Activated CD8-positive, alpha-beta memory T cell treated with anti-CD3 and anti-CD28 coated beads, Interleukin-2, amount 50 U/mL, for 48 hours (primary cell): ENCODE data around the gene LRRTM2.
"Not testable (repeated sequence)": the region's sequence is repeated elsewhere in the genome, so short reads cannot be mapped to it uniquely, and the experiment has no call there.

ENCODE experiments used
- DNase-seq: peaks from one replicate; pipeline ENCODE4 v3.0.0-alpha.2; 2020

Gene LRRTM2, protein sequence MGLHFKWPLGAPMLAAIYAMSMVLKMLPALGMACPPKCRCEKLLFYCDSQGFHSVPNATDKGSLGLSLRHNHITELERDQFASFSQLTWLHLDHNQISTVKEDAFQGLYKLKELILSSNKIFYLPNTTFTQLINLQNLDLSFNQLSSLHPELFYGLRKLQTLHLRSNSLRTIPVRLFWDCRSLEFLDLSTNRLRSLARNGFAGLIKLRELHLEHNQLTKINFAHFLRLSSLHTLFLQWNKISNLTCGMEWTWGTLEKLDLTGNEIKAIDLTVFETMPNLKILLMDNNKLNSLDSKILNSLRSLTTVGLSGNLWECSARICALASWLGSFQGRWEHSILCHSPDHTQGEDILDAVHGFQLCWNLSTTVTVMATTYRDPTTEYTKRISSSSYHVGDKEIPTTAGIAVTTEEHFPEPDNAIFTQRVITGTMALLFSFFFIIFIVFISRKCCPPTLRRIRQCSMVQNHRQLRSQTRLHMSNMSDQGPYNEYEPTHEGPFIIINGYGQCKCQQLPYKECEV

DNA sequence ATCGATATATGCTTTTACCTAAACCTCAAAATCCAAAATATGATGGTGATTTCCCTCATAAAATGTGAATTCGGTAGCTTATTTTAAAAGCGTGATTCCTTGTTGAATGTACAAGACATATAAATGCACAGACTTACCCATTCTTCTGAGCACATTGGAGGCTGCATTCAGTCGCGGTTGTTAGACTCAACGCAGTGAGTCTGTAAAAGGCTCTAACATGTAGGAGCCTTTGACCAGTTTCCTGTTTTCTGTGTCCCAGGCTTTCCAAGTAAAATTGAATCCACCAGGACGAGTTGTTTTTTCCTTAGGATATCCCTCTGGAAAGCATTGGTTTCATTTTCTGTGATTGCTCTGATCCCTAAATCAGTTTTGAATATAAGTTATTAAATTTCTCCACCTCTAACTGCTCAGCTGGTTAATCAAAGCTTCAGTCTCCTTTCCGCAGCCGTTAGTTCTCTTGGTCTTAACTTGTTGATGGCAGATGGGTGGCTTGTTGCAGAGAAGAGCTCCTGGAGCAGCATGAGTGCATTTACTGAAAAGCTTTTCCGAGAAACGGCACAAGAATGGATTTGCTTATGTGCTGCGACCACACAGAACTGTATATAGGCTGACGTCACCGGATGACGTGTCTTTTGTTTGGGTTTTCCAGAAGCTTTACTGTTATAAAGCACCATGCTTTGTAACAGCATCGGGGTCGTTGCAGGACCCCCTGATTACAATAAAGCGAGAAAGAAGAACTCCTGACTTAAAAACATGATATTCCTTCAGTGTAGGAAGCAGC is at the start of gene LRRTM2:
Gene LRRTM2 (minus strand): TSS at position 565 of the 781 bp plus-strand sequence. CDS start 424 bp downstream, at position 141.
- no peak for DNase-seq

- no peak for DNase-seq
These were observed 47.4 kb upstream of the LRRTM2 start for GRCh38 chr5:138922494-138922893.

GRCh38 chr5:138921362-138921761 is 46.2 kb upstream of the LRRTM2 start:
- DNase-seq: not testable (repeated sequence)

- DNase-seq: no peak
These were observed 45.0 kb upstream of the LRRTM2 start for GRCh38 chr5:138920181-138920580.

DNA sequence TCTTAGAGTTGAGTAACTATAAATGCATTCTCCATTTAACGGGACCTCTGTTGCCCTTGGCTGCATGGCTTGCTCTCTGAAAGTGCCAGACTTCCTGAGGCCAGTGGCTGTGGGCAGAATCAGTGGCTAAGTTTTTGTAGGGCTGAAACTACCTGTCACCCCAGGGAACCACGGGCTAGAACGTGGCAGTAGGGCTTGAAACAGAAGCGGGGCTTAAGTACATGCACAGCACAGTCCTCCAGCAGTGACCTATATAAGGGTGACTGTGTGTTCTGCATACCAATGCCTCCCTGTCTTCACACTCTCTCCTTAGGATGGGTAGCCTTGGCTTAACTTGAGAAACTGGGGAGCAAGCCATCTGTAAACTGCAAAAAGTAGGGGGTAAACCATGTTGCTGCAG is 43.6 kb upstream of the LRRTM2 start:
- no peak for DNase-seq

GRCh38 chr5:138914338-138914737 is 39.2 kb upstream of the LRRTM2 start:
- DNase-seq: no peak

DNA sequence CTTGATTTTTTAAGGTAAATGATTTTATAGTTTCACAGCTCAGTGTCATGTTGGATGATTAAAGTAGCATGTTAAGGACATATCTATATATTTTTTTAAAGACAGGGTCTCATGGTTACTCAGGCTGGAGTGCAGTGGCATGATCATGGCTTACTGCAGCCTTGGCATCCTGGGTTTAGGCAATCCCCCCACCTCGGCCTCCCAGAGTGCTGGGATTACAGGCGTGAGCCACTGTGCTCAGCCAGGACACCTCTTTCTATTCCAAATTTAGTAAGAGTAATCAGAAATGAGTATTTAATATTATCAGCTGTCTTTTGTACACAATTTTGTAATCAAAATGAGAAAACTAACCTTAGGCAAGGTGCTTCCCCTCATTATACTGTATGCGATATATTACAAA is 38.6 kb upstream of the LRRTM2 start:
- no peak for DNase-seq

DNA sequence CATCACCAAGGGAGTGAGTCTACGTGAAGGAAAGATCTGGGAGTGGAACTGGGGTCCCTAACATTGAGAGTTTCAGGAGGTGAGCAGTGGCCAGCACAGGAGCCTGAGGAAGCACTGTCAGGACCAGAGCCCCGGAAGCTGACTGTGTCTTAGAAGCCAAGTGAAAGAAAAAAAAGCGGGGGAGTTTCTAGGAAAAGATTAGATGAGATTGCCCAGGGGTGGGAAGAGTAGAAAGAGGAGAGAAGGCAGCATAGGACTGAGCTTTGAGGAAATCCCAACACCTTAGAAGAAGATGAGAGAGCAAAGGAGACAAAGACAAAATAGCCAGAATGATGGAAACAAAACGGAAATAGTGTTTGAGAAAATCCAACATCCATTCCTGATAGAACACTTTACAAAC is 37.0 kb upstream of the LRRTM2 start:
- no peak for DNase-seq

- DNase-seq: no peak
These were observed 36.3 kb upstream of the LRRTM2 start for GRCh38 chr5:138911441-138911840.

DNA sequence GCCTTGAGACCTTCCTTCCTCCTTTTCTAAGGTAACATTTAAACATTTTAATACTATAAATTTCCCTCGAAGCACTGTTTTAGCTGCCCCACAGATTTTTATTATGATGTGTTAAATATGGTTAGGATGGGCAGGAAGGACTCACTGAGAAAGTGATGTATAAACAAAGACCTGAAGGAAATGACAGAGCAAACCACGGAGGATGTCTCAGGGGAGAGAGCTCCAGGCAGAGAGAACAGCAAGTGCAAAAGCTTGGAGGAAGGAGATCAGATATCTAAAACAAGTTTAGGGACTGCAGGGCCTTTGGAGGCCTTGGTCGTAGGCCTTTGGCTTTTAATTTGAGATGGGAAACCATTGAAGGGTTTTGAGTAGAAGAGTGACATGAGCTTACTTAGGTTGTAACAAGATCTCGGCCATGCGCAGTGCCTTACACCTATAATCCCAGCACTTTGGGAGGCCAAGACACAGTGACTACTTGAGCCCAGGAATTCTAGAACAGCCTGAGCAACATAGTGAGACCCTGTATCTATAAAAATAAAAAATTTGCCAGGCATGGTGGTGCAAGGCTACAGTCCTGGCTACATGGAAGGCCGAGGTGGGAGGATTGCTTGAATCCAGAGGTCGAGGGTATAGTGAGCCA is 35.5 kb upstream of the LRRTM2 start:
- DNase-seq: no peak

GRCh38 chr5:138909734-138910133 is 34.6 kb upstream of the LRRTM2 start:
- no peak for DNase-seq

- DNase-seq: no peak
These were observed 30.4 kb upstream of the LRRTM2 start for GRCh38 chr5:138905541-138905940.

GRCh38 chr5:138903130-138903775 is 28.1 kb upstream of the LRRTM2 start:
- DNase-seq: no peak

DNA sequence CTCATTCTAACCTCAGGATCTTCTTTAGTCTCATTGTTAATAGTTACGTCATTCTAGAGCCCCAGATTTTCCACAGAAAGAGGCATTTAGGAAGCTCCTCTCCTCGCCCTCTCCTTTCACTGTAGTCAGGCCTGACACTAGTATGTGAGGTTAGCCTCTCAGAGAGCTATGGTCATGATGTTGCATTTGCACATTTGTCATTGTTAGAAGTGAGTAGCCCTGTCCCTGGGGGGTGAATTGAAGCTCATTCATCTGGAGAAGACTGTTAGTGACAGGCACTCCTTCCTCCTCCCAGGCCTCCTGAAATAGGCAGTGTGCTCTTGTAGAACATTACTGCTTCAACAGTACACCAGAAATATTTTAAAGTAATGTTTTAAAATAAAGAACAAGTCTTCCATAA is 26.6 kb upstream of the LRRTM2 start:
- no peak for DNase-seq

DNA sequence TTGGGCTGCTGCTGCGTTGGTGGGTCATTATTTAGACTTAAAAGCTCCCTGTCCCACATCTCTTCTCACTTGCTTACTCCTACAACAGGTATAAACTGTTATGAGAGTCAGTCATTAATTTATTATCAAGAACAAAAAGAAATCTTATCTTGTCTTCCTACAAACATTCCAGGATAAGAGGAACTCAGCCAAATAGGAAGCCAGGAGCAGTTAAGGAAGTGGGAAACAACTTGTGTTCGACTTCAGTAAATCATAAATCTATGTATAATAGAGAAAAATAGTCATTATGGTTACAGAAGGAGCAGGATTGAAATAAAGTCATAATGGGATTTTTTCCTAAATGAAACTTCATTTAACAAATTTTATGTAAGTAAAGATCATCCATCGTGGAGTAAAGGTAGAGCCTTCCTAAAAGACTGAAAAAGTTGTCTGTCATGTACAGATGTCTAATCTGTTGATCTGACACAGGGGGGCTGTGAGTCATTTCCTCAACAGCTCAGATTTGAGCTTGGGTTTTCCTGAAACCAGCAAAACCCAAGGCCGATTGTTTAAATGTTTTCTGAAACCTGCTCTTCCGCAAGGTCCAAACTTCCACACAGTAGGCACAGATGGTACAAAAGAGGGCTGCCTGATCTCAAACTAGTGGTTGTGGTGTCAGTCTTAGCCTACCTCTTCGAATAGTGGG is 25.3 kb upstream of the LRRTM2 start:
- no peak for DNase-seq

- DNase-seq: no peak
These were observed 23.6 kb upstream of the LRRTM2 start for GRCh38 chr5:138898742-138899141.

GRCh38 chr5:138898299-138898698 is 23.2 kb upstream of the LRRTM2 start:
- no peak for DNase-seq

DNA sequence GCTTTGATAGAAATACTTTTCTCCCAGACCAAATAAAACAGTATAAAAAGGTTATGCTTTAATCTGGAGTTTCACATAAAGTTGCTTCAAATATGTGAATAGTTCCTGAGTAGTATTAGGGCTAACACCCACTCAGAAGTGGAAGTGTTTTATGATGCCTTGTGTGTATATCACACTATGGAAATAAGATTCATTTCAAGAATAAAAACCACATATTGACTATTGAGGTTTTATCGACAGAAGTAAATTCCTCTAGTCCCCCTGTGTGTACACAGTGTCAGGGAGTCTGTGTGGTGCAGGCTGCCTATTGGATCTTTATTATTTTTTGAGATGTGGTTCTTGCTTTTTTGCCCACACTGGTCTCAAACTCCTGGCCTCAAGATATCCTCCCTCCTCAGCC is 20.8 kb upstream of the LRRTM2 start:
- no peak for DNase-seq

DNA sequence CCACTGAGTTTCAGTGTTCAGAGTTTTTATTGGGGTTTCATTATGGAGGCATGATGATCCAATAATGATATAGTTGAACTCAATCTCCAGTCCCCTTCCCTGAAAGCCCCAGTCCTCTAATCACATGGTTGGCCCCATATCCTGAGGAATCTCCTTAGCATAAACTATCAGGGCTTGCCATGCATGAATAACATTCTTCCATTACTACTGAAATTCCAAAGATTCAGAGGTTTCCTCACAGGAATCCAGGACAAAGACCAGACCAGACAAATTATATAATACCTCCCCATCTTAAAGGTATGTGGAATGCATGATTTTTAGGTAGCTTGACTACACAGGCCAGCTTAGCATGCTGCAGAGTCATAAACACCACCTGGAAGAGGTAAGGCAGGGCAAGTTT is 15.5 kb upstream of the LRRTM2 start:
- no peak for DNase-seq

DNA sequence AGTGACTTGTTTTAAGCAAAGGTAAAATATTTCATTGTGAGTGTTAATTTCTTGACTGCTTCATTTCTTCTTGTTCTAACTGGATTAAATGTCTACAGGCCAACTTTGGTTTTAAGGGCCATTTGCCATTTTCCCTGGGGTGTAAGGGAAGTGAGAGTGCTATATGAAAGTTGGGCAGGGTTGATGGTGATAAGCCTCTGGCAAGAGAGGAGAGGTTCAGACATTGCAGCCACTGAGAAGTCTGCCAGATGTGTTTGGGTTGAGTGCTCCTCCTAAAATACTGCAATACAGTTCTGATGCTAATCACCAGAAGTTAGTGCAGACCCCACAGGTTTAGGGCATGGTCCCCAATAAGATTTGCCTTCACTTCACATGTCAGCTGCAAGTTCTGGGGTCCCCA is 14.9 kb upstream of the LRRTM2 start:
- no peak for DNase-seq

GRCh38 chr5:138884554-138884953 is 9.4 kb upstream of the LRRTM2 start:
- DNase-seq: no peak

GRCh38 chr5:138884094-138884493 is 9.0 kb upstream of the LRRTM2 start:
- no peak for DNase-seq
